HG02885 (cell line): ENCODE data around the gene C16orf89.
"Not testable (repeated sequence)": the region's sequence is repeated elsewhere in the genome, so short reads cannot be mapped to it uniquely, and the experiment has no call there.

Experiments used
- ATAC-seq: cut with Tn5 transposase; IDR thresholded peaks from one replicate; pipeline ENCODE4 v1.9.1; 2021; ENCODE audit warnings: mild to moderate bottlenecking; ENCODE audit not compliant: unreplicated experiment, poor library complexity

The C16orf89 gene

DNA sequence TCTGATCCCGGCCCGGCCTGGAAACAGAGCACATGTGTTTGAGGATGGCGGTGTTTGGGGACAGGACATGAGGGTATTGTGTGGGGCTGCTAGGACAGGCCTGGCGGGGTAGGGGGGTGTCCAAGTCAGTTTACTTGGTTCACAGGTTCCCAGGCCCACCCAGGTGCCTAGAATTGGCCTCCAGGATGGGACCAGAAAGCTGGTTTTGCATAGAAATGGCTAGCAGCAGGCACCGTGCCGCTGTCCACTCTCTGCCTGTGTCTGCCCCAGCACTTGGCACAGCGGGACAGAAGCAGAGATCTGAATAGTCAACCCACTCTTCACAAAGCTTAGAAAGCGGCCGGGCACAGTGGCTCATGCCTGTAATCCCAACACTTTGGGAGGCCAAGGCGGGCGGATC lies 20.0 kb upstream of the C16orf89 start:
- not testable (repeated sequence) for ATAC-seq

- ATAC-seq: not testable (repeated sequence)
Measured at GRCh38 chr16:5084802-5085201, 19.0 kb upstream of the C16orf89 start.

GRCh38 chr16:5084099-5084731 lies 18.5 kb upstream of the C16orf89 start:
- not testable (repeated sequence) for ATAC-seq

- ATAC-seq: not testable (repeated sequence)
Measured at GRCh38 chr16:5083646-5084045, 17.9 kb upstream of the C16orf89 start.

DNA sequence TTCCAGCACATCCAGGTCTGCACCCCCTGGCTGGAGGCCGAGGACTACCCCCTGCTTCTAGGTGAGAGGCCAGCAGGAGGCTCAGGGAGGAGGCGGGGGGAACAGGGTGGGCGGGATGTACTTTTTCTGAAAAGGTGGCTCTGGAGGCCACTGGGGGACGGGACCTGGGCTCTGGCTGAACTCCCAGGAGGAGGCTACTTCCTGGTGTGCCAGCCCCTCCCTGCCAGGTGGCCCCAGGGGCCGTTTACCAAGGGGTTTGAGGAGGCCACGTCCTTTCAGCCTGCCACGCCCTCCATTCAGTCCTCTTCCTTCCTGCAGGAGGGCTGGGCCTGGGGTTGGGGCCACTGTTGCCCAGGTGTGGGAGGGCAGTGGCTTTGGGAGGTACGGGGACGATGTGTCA lies 15.2 kb upstream of the C16orf89 start:
- ATAC-seq: not testable (repeated sequence)

GRCh38 chr16:5080461-5080860 lies 14.7 kb upstream of the C16orf89 start:
- ATAC-seq: not testable (repeated sequence)

GRCh38 chr16:5078626-5079025 lies 12.9 kb upstream of the C16orf89 start:
- no peak for ATAC-seq

- ATAC-seq: no peak
Measured at GRCh38 chr16:5077304-5077703, 11.5 kb upstream of the C16orf89 start.

DNA sequence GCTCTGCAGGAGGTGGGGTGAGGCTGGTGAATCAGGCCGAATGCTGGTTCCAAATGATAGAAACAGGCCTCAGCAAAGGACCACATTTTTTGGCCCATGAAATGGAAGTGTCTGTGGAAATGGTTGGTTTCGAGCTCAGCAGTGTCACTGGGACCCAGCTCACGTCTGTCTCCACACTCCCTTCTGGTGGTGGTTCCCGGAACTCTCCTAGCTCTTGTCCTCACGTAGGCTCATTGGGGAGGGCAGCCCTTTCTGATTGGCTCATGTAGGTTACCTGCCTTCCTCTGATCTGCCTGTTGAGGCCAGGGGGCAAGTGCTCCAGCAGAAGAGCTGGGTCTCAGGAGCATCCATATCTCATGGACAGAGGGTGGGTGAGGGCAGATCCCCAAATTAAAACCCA lies 9.9 kb upstream of the C16orf89 start:
- no peak for ATAC-seq

DNA sequence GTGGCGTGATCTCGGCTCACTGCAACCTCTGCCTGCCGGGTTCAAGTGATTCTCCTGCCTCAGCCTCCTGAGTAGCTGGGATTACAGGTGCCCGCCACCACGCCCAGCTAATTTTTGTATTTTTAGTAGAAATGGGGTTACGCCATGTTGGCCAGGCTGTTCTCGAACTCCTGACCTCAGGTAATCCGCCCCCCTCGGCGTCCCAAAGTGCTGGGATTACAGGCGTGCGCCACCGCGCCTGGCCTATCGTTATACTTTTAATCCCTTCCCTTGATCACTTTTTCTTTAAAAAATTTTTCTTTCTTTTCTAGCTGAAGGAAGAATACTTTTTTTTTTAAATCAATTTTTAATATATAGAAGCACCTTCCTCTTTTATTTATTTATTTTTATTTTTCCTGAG lies 8.0 kb upstream of the C16orf89 start:
- ATAC-seq: not testable (repeated sequence)

DNA sequence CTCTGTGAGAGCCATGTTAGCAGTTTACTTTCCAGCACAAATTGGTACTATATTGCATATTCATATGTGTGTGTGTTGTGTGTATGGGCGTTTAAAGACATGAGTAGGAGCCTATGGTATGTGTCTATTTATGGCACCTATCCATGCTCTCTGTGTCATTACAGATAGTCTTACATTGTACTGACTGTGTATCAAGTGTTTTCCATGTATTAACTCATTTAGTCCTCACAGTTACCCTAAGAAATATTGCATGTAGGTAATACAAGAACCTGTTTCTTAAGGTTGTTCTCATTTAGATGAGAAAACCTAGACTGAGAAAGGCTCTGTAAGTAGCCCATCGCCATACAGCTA lies 7.5 kb upstream of the C16orf89 start:
- no peak for ATAC-seq

- no peak for ATAC-seq
Measured at GRCh38 chr16:5072334-5073278, 6.8 kb upstream of the C16orf89 start.

DNA sequence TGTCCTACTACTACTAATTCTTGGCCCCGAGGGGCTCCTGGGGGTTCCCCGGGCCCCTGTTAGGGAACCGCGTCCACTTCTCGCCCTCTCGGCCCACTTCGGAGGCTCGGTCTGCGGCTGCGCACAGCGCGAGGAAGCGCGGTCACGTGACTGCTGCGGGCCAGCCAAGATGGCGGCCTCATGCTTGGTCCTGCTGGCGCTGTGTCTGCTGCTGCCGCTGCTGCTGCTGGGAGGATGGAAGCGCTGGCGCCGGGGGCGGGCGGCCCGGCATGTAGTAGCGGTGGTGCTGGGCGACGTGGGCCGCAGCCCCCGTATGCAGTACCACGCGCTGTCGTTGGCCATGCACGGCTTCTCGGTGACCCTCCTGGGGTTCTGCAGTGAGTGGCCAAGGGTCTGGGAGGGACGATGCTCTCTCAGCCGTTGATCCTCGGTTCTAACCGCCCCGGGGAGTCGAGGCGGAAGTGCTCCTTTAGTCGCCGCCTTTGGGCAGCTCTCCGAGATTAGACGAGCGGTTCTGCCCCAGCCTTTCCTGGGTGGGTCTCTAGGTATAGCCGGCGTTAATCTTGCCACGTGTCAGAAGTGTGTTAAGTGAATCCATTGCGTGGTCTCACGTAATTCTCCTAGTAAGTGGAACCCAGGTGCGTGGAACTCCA lies 6.1 kb upstream of the C16orf89 start, which contains the start of gene ALG1:
Gene ALG1, plus strand, starts transcription at position 163 of the 653 bp plus-strand sequence. Its CDS starts 7 bp downstream, at position 170.
- ATAC-seq: peak; percentile 95

- no peak for ATAC-seq
Measured at GRCh38 chr16:5071341-5071680, 5.6 kb upstream of the C16orf89 start.

- no peak for ATAC-seq
Measured at GRCh38 chr16:5070431-5071186, 4.9 kb upstream of the C16orf89 start.

- ATAC-seq: no peak
Measured at GRCh38 chr16:5069854-5070253, 4.1 kb upstream of the C16orf89 start.

- ATAC-seq: no peak
Measured at GRCh38 chr16:5069048-5069447, 3.3 kb upstream of the C16orf89 start.

DNA sequence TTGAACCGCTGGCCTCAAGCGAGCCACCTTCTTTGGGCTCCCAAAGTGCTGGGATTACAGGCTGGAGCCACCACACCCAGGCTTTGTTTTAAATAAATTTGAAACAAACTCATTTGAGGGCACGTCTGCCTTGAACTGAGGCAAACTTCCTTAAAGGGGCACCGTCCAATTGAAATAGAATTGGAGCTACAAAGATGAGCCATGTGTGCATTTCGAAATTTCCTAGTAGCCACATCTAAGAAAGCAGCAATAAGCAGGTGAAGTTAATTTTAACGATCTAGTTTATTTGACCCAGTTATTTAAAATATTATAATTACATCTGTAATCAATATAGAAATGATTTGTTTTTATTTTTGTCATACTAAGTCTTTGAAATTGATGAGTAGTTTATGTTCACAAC lies 755 bp upstream of the C16orf89 start:
- ATAC-seq: no peak

GRCh38 chr16:5065326-5065725 lies 430 bp downstream of the C16orf89 start:
- no peak for ATAC-seq

DNA sequence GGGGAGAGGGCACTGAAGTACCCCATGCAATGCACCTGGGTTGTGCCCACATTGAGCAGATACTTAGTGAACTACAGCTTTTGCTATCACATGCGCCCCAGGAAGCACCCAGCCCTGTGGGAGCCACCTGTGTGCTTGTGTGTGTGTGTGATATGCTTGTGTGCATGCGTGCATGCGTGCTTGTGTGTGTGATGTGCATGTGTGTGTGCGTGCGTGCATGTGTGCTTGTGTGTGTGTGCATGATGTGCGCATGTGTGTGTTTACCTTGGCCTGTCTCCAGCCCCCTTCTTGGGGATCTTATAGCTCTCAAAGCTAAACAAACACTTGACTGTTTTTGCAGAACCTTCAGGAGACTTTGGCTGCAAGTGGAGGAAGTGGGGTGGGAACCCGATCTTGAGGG lies 841 bp downstream of the C16orf89 start:
- no peak for ATAC-seq
